Measurements from ENCODE around the gene OR2T11.

DNA sequence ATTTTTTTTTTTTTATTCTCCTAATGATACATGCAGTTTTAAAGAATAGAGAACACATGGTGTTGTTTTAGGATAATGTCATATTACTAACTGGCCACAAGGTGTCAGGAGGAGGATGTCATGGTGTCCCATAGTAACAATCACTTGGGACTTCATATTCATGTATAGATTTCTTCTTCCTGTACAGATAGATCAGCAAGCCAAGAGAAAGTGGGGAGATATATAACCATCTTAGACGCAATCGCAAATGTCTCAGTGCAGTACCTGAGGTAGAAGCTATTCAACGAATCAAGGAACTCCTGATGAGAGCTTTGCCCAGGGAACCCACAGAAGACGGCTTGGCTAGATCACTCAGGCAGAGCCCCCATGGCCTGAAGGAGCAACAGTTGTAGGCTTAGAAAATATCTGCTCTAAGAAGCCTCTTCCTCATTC, 12.3 kb downstream of the OR2T11 start:
- TF ChIP-seq, protein P1, sequence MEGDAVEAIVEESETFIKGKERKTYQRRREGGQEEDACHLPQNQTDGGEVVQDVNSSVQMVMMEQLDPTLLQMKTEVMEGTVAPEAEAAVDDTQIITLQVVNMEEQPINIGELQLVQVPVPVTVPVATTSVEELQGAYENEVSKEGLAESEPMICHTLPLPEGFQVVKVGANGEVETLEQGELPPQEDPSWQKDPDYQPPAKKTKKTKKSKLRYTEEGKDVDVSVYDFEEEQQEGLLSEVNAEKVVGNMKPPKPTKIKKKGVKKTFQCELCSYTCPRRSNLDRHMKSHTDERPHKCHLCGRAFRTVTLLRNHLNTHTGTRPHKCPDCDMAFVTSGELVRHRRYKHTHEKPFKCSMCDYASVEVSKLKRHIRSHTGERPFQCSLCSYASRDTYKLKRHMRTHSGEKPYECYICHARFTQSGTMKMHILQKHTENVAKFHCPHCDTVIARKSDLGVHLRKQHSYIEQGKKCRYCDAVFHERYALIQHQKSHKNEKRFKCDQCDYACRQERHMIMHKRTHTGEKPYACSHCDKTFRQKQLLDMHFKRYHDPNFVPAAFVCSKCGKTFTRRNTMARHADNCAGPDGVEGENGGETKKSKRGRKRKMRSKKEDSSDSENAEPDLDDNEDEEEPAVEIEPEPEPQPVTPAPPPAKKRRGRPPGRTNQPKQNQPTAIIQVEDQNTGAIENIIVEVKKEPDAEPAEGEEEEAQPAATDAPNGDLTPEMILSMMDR (IDR thresholded peaks at IDR 0.05; ENCODE audit: poor library complexity): peak; percentile 31
- TF ChIP-seq EZH2 (IDR thresholded peaks at IDR 0.05; ENCODE audit: borderline replicate concordance): no peak
